Measurements from ENCODE around the gene ATP6V0A4. TPM values are rescaled to one million over a fixed set of nuclear protein-coding genes. Genes with fewer than 3 reads are reported as not detected.

ATP6V0A4 gene
- total RNA-seq, 4 donors from 2014 or later, result 6.0 to 34.1 (median 19.6) TPM

DNA sequence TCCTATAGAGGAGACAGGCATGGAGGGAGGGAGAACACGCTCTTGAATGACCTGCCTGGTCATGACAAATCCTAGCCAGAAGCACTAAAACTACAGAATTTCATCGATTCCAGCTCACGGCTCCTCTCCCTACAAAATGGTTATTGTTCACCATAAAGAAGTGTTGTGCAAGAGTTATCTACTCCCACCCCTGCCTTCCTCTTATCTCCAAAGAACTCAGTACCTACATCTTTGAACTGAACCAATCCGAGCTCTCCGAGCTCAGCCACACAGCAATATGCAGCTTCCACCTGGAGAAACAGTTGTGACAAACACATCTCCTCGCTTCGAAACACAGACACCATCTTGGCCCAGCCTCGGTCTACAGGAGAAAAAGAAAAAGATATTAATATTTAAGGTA, 27.1 kb downstream of the ATP6V0A4 start:
- no peak for TF ChIP-seq POLR2A (IDR thresholded peaks at IDR 0.05)
- no peak for TF ChIP-seq CTCF (IDR thresholded peaks at IDR 0.05)
- 84 to 92% methylated on average over 8 of the region's 8 CpGs for WGBS, 2 donors
- H3K4me3 ChIP-seq (ENCODE audit: low read depth, poor library complexity, severe bottlenecking), result no peak overlapping the region
- DNase-seq (ENCODE audit: low spot score in 2 of 2), result no peak
- intact Hi-C loops (cut with DNase I; ENCODE audit: low total_unique reads), result no loop called here

DNA sequence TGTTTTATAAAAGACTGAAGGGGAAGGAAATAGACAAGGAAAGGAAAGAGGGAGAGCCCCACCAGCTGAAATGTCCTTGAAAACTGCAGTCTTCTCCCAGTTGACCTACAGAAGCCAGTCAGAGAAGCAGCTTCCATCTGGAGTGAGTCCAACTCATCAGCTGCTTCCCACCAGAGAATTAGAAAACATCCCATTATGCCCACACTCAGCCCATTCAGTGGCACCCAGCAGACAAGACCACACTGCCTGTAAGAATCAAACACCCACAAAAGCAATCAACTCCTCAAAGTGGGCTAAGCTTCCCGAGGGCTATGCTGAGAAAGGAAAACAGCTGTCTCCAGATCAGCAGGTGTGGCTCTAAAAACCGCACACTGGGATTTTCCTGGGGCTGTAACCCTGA, 29.8 kb downstream of the ATP6V0A4 start:
- intact Hi-C loops (cut with DNase I; ENCODE audit: low total_unique reads), result no loop called here
- no peak overlapping the region for H3K4me3 ChIP-seq (ENCODE audit: low read depth, poor library complexity, severe bottlenecking)
- no peak for DNase-seq (ENCODE audit: low spot score in 2 of 2)
- TF ChIP-seq POLR2A (IDR thresholded peaks at IDR 0.05) (no peak), CTCF (IDR thresholded peaks at IDR 0.05) (no peak)
- 49 to 54% methylated on average over 2 of the region's 2 CpGs for WGBS, 2 donors

- intact Hi-C loops (cut with DNase I; ENCODE audit: low total_unique reads), result no loop called here
- 49 to 50% methylated on average over 4 of the region's 4 CpGs for WGBS, 2 donors
- no peak overlapping the region for H3K4me3 ChIP-seq (ENCODE audit: low read depth, poor library complexity, severe bottlenecking)
- DNase-seq (ENCODE audit: low spot score in 2 of 2), result no peak
- TF ChIP-seq CTCF (IDR thresholded peaks at IDR 0.05) (no peak), POLR2A (IDR thresholded peaks at IDR 0.05) (no peak)
These were observed 41.3 kb downstream of the ATP6V0A4 start for GRCh38 chr7:138756591-138757242.

GRCh38 chr7:138755842-138756590, 42.0 kb downstream of the ATP6V0A4 start:
- intact Hi-C loops (cut with DNase I; ENCODE audit: low total_unique reads), result no loop called here
- no peak for DNase-seq (ENCODE audit: low spot score in 2 of 2)
- 58 to 68% methylated on average over 4 of the region's 4 CpGs for WGBS, 2 donors
- no peak overlapping the region for H3K4me3 ChIP-seq (ENCODE audit: low read depth, poor library complexity, severe bottlenecking)
- TF ChIP-seq CTCF (IDR thresholded peaks at IDR 0.05) (no peak), POLR2A (IDR thresholded peaks at IDR 0.05) (no peak)

- intact Hi-C loops (cut with DNase I; ENCODE audit: low total_unique reads), result no loop called here
- H3K4me3 ChIP-seq (ENCODE audit: low read depth, poor library complexity, severe bottlenecking), result no peak overlapping the region
- WGBS, 2 donors, result 66 to 71% methylated on average over 10 of the region's 10 CpGs
These were observed 42.7 kb downstream of the ATP6V0A4 start for GRCh38 chr7:138755331-138755747.

More at GRCh38 chr7:138755331-138755747, 42.7 kb downstream of the ATP6V0A4 start:
- no peak for DNase-seq (ENCODE audit: low spot score in 2 of 2)
- TF ChIP-seq POLR2A (IDR thresholded peaks at IDR 0.05), result no peak
- no peak for TF ChIP-seq CTCF (IDR thresholded peaks at IDR 0.05)

Data from lower leg skin (tissue), 4 donors.